WTC11 (cell line): Measurements from ENCODE around the gene BACH2. TPM values are rescaled to one million over a fixed set of nuclear protein-coding genes. Genes with fewer than 3 reads are reported as not detected.

Source experiments
- ATAC-seq: fragments of 200-7000 bp; cut with Tn5 transposase; 2 replicates; pipeline ENCODE4 v1.10.0; 2021; ENCODE audit warnings: mild to moderate bottlenecking, moderate library complexity
- CTCF ChIA-PET: fragments of 300-600 bp; sonication (Branson Sonifier 250); formaldehyde crosslinking; loops from one replicate; lab custom pipeline; 2021; ENCODE audit warnings: antibody characterized with exemption; lab: Charles Lee
- POLR2A ChIA-PET: fragments of 350-600 bp; sonication (Branson Sonifier 250); formaldehyde crosslinking; loops from one replicate; lab custom pipeline; 2021; ENCODE audit warnings: antibody characterized with exemption; lab: Charles Lee
- DNase-seq: peaks from one replicate; pipeline ENCODE4 v3.0.0; 2021; ENCODE audit warnings: low spot score
- H3K27ac Mint-ChIP-seq: 2 replicates; pipeline ENCODE4 v1.8.0; 2021; ENCODE audit warnings: mixed read lengths
- H3K27me3 Mint-ChIP-seq: 2 replicates; pipeline ENCODE4 v1.8.0; 2021; ENCODE audit warnings: low read depth, mild to moderate bottlenecking, moderate library complexity, mixed read lengths
- H3K36me3 Mint-ChIP-seq: 2 replicates; pipeline ENCODE4 v1.8.0; 2021; ENCODE audit warnings: mixed read lengths
- H3K4me1 Mint-ChIP-seq: 2 replicates; pipeline ENCODE4 v1.8.0; 2022; ENCODE audit warnings: mixed read lengths
- H3K4me3 Mint-ChIP-seq: 2 replicates; pipeline ENCODE4 v1.8.0; 2021; ENCODE audit warnings: mild to moderate bottlenecking, moderate library complexity, mixed read lengths
- H3K9me3 Mint-ChIP-seq: 2 replicates; pipeline ENCODE4 v1.8.0; 2021; ENCODE audit warnings: mixed read lengths
- ARID4B ChIP-seq: sonication (generic); formaldehyde crosslinking; IDR thresholded peaks from 2 replicates; pipeline ENCODE4 v1.8.0; 2023; ENCODE audit warnings: missing genetic modification reagents, mild to moderate bottlenecking, borderline replicate concordance
- CBFB ChIP-seq: sonication (generic); formaldehyde crosslinking; IDR thresholded peaks from 2 replicates; pipeline ENCODE4 v1.8.1; 2022; ENCODE audit warnings: mild to moderate bottlenecking, low read depth, missing genetic modification reagents
- CREM ChIP-seq: sonication (generic); formaldehyde crosslinking; IDR thresholded peaks from 2 replicates; pipeline ENCODE4 v1.8.1; 2022; ENCODE audit warnings: mild to moderate bottlenecking, missing genetic modification reagents, moderate library complexity
- GTF2I ChIP-seq: fragments of 250-450 bp; sonication (Bioruptor Pico); conservative IDR thresholded peaks from 2 replicates; pipeline ENCODE4 v1.4.0; 2021; ENCODE audit warnings: mild to moderate bottlenecking
- MXD4 ChIP-seq: fragments of 250-450 bp; sonication (Bioruptor Pico); IDR thresholded peaks from 2 replicates; pipeline ENCODE4 v1.8.0; 2021; ENCODE audit warnings: mild to moderate bottlenecking, moderate library complexity, borderline replicate concordance
- NR1H2 ChIP-seq: sonication (generic); formaldehyde crosslinking; IDR thresholded peaks from 2 replicates; pipeline ENCODE4 v1.9.0; 2021; ENCODE audit warnings: mild to moderate bottlenecking, moderate library complexity, missing genetic modification reagents
- NR3C1 ChIP-seq: sonication (generic); formaldehyde crosslinking; conservative IDR thresholded peaks from 2 replicates; pipeline ENCODE4 v1.8.1; 2023; ENCODE audit warnings: low read depth, mild to moderate bottlenecking, missing genetic modification reagents
- SMAD3 ChIP-seq: sonication (generic); formaldehyde crosslinking; IDR thresholded peaks from 2 replicates; pipeline ENCODE4 v1.8.0; 2022; ENCODE audit warnings: missing genetic modification reagents, mild to moderate bottlenecking, borderline replicate concordance
- SP1 ChIP-seq: sonication (generic); formaldehyde crosslinking; conservative IDR thresholded peaks from 2 replicates; pipeline ENCODE4 v1.8.1; 2022; ENCODE audit warnings: missing genetic modification reagents
- TP53 ChIP-seq: sonication (generic); formaldehyde crosslinking; IDR thresholded peaks from 2 replicates; pipeline ENCODE4 v1.8.1; 2023; ENCODE audit warnings: mild to moderate bottlenecking, missing genetic modification reagents
- ZNF219 ChIP-seq: sonication (generic); formaldehyde crosslinking; IDR thresholded peaks from 2 replicates; pipeline ENCODE4 v1.8.0; 2023; ENCODE audit warnings: missing genetic modification reagents, mild to moderate bottlenecking, borderline replicate concordance
- ZNF232 ChIP-seq: sonication (generic); formaldehyde crosslinking; IDR thresholded peaks from 2 replicates; pipeline ENCODE4 v1.8.0; 2022; ENCODE audit warnings: mild to moderate bottlenecking, missing genetic modification reagents
- ZNF281 ChIP-seq: sonication (generic); formaldehyde crosslinking; IDR thresholded peaks from 2 replicates; pipeline ENCODE4 v1.8.0; 2023; ENCODE audit warnings: mild to moderate bottlenecking, missing genetic modification reagents
- ZNF317 ChIP-seq: sonication (generic); formaldehyde crosslinking; IDR thresholded peaks from 2 replicates; pipeline ENCODE4 v1.8.1; 2023; ENCODE audit warnings: low read depth, mild to moderate bottlenecking, moderate library complexity, missing genetic modification reagents, borderline replicate concordance
- ZNF396 ChIP-seq: fragments of 250-450 bp; sonication (Bioruptor Pico); IDR thresholded peaks from 2 replicates; pipeline ENCODE4 v1.8.0; 2021; ENCODE audit warnings: mild to moderate bottlenecking, moderate library complexity, borderline replicate concordance
- ZNF671 ChIP-seq: fragments of 250-450 bp; sonication (Bioruptor Pico); IDR thresholded peaks from 2 replicates; pipeline ENCODE4 v1.8.0; 2021; ENCODE audit warnings: mild to moderate bottlenecking
- total RNA-seq: library from RNA; stranded (reverse); gene quantifications from 3 replicates; pipeline ENCODE4 v1.2.3, GENCODE V29; 2021
- TF ChIP-seq, protein P1 (sequence below): fragments of 200-600 bp; IDR thresholded peaks from 2 replicates; pipeline ENCODE4 v1.8.0; 2022; ENCODE audit warnings: antibody characterized with exemption
- TF ChIP-seq, protein P2 (sequence below): sonication (generic); formaldehyde crosslinking; IDR thresholded peaks from 2 replicates; pipeline ENCODE4 v1.8.0; 2022; ENCODE audit warnings: mild to moderate bottlenecking, missing genetic modification reagents

BACH2 gene
- total RNA-seq, 1 experiment from 2014 or later: 5.9 TPM

- Mint-ChIP-seq H3K9me3 (peaks cover 1% of the 10 kb centered on the region; the same call in 1 of the 2 replicates), H3K36me3 (no peaks in the 10 kb centered on the region), H3K4me3 (no peak overlapping the region), H3K27ac (no peak overlapping the region), H3K4me1 (peaks cover 13% of the 10 kb centered on the region), H3K27me3 (no peaks in the 10 kb centered on the region)
- TF ChIP-seq, protein P1, sequence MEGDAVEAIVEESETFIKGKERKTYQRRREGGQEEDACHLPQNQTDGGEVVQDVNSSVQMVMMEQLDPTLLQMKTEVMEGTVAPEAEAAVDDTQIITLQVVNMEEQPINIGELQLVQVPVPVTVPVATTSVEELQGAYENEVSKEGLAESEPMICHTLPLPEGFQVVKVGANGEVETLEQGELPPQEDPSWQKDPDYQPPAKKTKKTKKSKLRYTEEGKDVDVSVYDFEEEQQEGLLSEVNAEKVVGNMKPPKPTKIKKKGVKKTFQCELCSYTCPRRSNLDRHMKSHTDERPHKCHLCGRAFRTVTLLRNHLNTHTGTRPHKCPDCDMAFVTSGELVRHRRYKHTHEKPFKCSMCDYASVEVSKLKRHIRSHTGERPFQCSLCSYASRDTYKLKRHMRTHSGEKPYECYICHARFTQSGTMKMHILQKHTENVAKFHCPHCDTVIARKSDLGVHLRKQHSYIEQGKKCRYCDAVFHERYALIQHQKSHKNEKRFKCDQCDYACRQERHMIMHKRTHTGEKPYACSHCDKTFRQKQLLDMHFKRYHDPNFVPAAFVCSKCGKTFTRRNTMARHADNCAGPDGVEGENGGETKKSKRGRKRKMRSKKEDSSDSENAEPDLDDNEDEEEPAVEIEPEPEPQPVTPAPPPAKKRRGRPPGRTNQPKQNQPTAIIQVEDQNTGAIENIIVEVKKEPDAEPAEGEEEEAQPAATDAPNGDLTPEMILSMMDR: no peak
- TF ChIP-seq MXD4 (CRISPR knock-in tag): no peak
- TF ChIP-seq ZNF281: no peak
- TF ChIP-seq CBFB (CRISPR knock-in tag): no peak
- TF ChIP-seq ZNF232 (CRISPR knock-in tag): no peak
- no peak for TF ChIP-seq ZNF317
- no peak for TF ChIP-seq TP53
- no peak for TF ChIP-seq GTF2I (CRISPR knock-in tag)
- no peak for TF ChIP-seq CREM (CRISPR knock-in tag)
- TF ChIP-seq SP1 (CRISPR knock-in tag): no peak
- ChIA-PET CTCF (interaction anchor here (1.0 kb wide), 1 partner anchor 9 kb away, joined by 3 read pairs; no protein-coding TSS in a partner anchor), POLR2A (no interaction called here)
- ATAC-seq: no peak
- no peak for DNase-seq
Observed at GRCh38 chr6:90186026-90186425, 110.6 kb downstream of the BACH2 start.

- TF ChIP-seq ZNF671 (CRISPR knock-in tag): no peak
- no peak for TF ChIP-seq ZNF219
- no peak for TF ChIP-seq NR3C1
- no peak for TF ChIP-seq CREM (CRISPR knock-in tag)
- TF ChIP-seq, protein P2, sequence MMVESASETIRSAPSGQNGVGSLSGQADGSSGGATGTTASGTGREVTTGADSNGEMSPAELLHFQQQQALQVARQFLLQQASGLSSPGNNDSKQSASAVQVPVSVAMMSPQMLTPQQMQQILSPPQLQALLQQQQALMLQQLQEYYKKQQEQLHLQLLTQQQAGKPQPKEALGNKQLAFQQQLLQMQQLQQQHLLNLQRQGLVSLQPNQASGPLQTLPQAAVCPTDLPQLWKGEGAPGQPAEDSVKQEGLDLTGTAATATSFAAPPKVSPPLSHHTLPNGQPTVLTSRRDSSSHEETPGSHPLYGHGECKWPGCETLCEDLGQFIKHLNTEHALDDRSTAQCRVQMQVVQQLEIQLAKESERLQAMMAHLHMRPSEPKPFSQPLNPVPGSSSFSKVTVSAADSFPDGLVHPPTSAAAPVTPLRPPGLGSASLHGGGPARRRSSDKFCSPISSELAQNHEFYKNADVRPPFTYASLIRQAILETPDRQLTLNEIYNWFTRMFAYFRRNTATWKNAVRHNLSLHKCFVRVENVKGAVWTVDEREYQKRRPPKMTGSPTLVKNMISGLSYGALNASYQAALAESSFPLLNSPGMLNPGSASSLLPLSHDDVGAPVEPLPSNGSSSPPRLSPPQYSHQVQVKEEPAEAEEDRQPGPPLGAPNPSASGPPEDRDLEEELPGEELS (CRISPR knock-in tag): no peak
- TF ChIP-seq ZNF396 (CRISPR knock-in tag): no peak
- no peak for TF ChIP-seq CBFB (CRISPR knock-in tag)
- no peak for TF ChIP-seq SMAD3 (CRISPR knock-in tag)
- TF ChIP-seq ARID4B (CRISPR knock-in tag): no peak
- TF ChIP-seq TP53: no peak
- TF ChIP-seq NR1H2: no peak
- Mint-ChIP-seq H3K36me3 (no peaks in the 10 kb centered on the region), H3K27ac (no peak overlapping the region), H3K9me3 (peaks cover 11% of the 10 kb centered on the region), H3K27me3 (no peaks in the 10 kb centered on the region), H3K4me3 (no peak overlapping the region), H3K4me1 (peaks cover 13% of the 10 kb centered on the region)
- no peak for DNase-seq
- ATAC-seq: no peak
- POLR2A ChIA-PET: no interaction called here
- CTCF ChIA-PET: interaction anchor here (0.7 to 4.3 kb wide), 3 partner anchors 102 to 294 kb away, joined by 3 to 27 read pairs (median 3); no protein-coding TSS in a partner anchor
Observed at GRCh38 chr6:90184334-90185298, 112.0 kb downstream of the BACH2 start.
